IMR-90 (cell line): ENCODE data around the gene SYPL1. TPM values are rescaled to one million over a fixed set of nuclear protein-coding genes. Genes with fewer than 3 reads are reported as not detected.

Experiments
- ATAC-seq: fragments of 200-7000 bp; cut with Tn5 transposase; 2 replicates; pipeline ENCODE4 v1.9.1; 2020; ENCODE audit warnings: low read depth, mild to moderate bottlenecking, moderate library complexity
- BruUV-seq: library from RNA; stranded (reverse); fragments of 400-500 nt; replicated peaks from 2 replicates; lab custom pipeline; 2021; lab: Mats Ljungman, UMichigan
- CTCF ChIA-PET: fragments of 300-600 bp; formaldehyde crosslinking; extraction: SDS; loops from one replicate; lab custom pipeline; 2021; ENCODE audit warnings: antibody characterized with exemption; lab: Yijun Ruan, JAX
- POLR2A ChIA-PET: fragments of 300-600 bp; sonication (Branson Sonifier 250); formaldehyde crosslinking; loops from one replicate; lab custom pipeline; 2022; ENCODE audit warnings: antibody characterized with exemption; ENCODE audit not compliant: unreplicated experiment; lab: Charles Lee
- DNase-seq: peaks from one replicate; pipeline ENCODE4 v3.0.0; 2013
- H2AFZ ChIP-seq: replicated peaks from 2 replicates; pipeline ENCODE3; 2013; ENCODE audit warnings: low read length, mild to moderate bottlenecking; ENCODE audit not compliant: poor library complexity
- H2AK5ac ChIP-seq: 2 replicates; pipeline ENCODE4 v1.6.1; 2013; ENCODE audit warnings: low read depth, low read length, inconsistent platforms
- H2AK9ac ChIP-seq: replicated peaks from 2 replicates; pipeline ENCODE3; 2013; ENCODE audit warnings: mild to moderate bottlenecking, low read depth, low read length, moderate library complexity; ENCODE audit not compliant: poor library complexity
- H2BK120ac ChIP-seq: 2 replicates; pipeline ENCODE4 v1.6.1; 2013; ENCODE audit warnings: low read depth, low read length, inconsistent platforms
- H2BK15ac ChIP-seq: 3 replicates; pipeline ENCODE4 v1.6.1; 2013; ENCODE audit warnings: low read depth, low read length, inconsistent platforms
- H2BK20ac ChIP-seq: 2 replicates; pipeline ENCODE4 v1.6.1; 2013; ENCODE audit warnings: low read depth, mild to moderate bottlenecking, inconsistent platforms, low read length, moderate library complexity
- H2BK5ac ChIP-seq: 2 replicates; pipeline ENCODE4 v1.6.1; 2013; ENCODE audit warnings: mild to moderate bottlenecking, low read depth, low read length, inconsistent platforms; ENCODE audit not compliant: poor library complexity, severe bottlenecking
- H3K14ac ChIP-seq: replicated peaks from 2 replicates; pipeline ENCODE4 v1.6.1; 2013; ENCODE audit warnings: low read depth, low read length, inconsistent platforms
- H3K18ac ChIP-seq: 2 replicates; pipeline ENCODE4 v1.6.1; 2013; ENCODE audit warnings: low read depth, low read length, control low read depth
- H3K23ac ChIP-seq: 2 replicates; pipeline ENCODE4 v1.6.1; 2013; ENCODE audit warnings: low read depth, low read length, inconsistent platforms
- H3K27ac ChIP-seq: 2 replicates; pipeline ENCODE4 v1.5.1; 2013; ENCODE audit warnings: mild to moderate bottlenecking, control low read depth, low read length; ENCODE audit not compliant: insufficient read depth
- H3K27me3 ChIP-seq: 2 replicates; pipeline ENCODE4 v1.6.1; 2013; ENCODE audit warnings: low read length; ENCODE audit not compliant: control insufficient read depth, insufficient read depth
- H3K36me3 ChIP-seq: 2 replicates; pipeline ENCODE4 v1.6.1; 2013; ENCODE audit warnings: low read length, mixed read lengths; ENCODE audit not compliant: control insufficient read depth, insufficient read depth
- H3K4ac ChIP-seq: 2 replicates; pipeline ENCODE4 v1.6.1; 2013; ENCODE audit warnings: low read depth, low read length, inconsistent platforms
- H3K4me1 ChIP-seq: 2 replicates; pipeline ENCODE4 v1.6.1; 2013; ENCODE audit warnings: low read length, mixed read lengths; ENCODE audit not compliant: control insufficient read depth, insufficient read depth
- H3K4me2 ChIP-seq: 2 replicates; pipeline ENCODE4 v1.6.1; 2013; ENCODE audit warnings: low read depth, mild to moderate bottlenecking, control low read depth, low read length, moderate library complexity
- H3K4me3 ChIP-seq: 2 replicates; pipeline ENCODE4 v1.5.1; 2013; ENCODE audit warnings: low read depth, mild to moderate bottlenecking, control low read depth, low read length, moderate library complexity; ENCODE audit not compliant: insufficient read depth
- H3K56ac ChIP-seq: 2 replicates; pipeline ENCODE4 v1.6.1; 2013; ENCODE audit warnings: low read length, inconsistent platforms; ENCODE audit not compliant: insufficient read depth; ENCODE audit errors: extremely low read depth
- H3K79me1 ChIP-seq, 2 experiments: 2 replicates each; pipeline ENCODE4 v1.6.1; 2013; ENCODE audit warnings: low read length in 2 of 2, inconsistent platforms in 1 of 2, low read depth in 1 of 2
- H3K9ac ChIP-seq: 2 replicates; pipeline ENCODE4 v1.6.1; 2013; ENCODE audit warnings: low read depth, low read length, control low read depth
- H3K9me1 ChIP-seq: 2 replicates; pipeline ENCODE4 v1.6.1; 2013; ENCODE audit warnings: low read length, inconsistent platforms; ENCODE audit not compliant: insufficient read depth
- H3K9me3 ChIP-seq: 2 replicates; pipeline ENCODE4 v1.6.1; 2013; ENCODE audit warnings: low read length; ENCODE audit not compliant: control insufficient read depth, insufficient read depth
- H4K20me1 ChIP-seq: 2 replicates; pipeline ENCODE4 v1.6.1; 2013; ENCODE audit warnings: low read length, inconsistent platforms; ENCODE audit not compliant: insufficient read depth
- H4K5ac ChIP-seq: 2 replicates; pipeline ENCODE4 v1.6.1; 2013; ENCODE audit warnings: mild to moderate bottlenecking, low read depth, low read length, control low read depth
- H4K8ac ChIP-seq, 2 experiments: 2 replicates each; pipeline ENCODE4 v1.6.1; 2013; ENCODE audit warnings: low read depth in 2 of 2, low read length in 2 of 2, control low read depth in 1 of 2, inconsistent platforms in 1 of 2
- H4K91ac ChIP-seq: 2 replicates; pipeline ENCODE4 v1.6.1; 2013; ENCODE audit warnings: low read depth, low read length, inconsistent platforms; ENCODE audit not compliant: insufficient read depth
- CEBPB ChIP-seq: IDR thresholded peaks from 2 replicates; pipeline ENCODE4 v1.6.1; 2012; ENCODE audit warnings: low read depth, low read length, improper control_type of control experiment
- CTCF ChIP-seq: conservative IDR thresholded peaks from 2 replicates; pipeline ENCODE4 v1.5.1; 2012; ENCODE audit warnings: mild to moderate bottlenecking, low read depth, low read length, improper control_type of control experiment
- ELK1 ChIP-seq: fragments of 150-350 bp; IDR thresholded peaks from 2 replicates; pipeline ENCODE4 v1.6.1; 2016; ENCODE audit warnings: low read depth, mild to moderate bottlenecking, low read length, moderate library complexity, borderline replicate concordance
- MAFK ChIP-seq: IDR thresholded peaks from 2 replicates; pipeline ENCODE4 v1.6.1; 2012; ENCODE audit warnings: low read depth, low read length, improper control_type of control experiment
- MAZ ChIP-seq: IDR thresholded peaks from 2 replicates; pipeline ENCODE4 v1.6.1; 2012; ENCODE audit warnings: low read depth, mild to moderate bottlenecking, low read length, improper control_type of control experiment, moderate library complexity, borderline replicate concordance
- MXI1 ChIP-seq: IDR thresholded peaks from 2 replicates; pipeline ENCODE4 v1.6.1; 2012; ENCODE audit warnings: low read depth, mild to moderate bottlenecking, low read length, moderate library complexity, borderline replicate concordance
- NFE2L2 ChIP-seq: fragments of 150-350 bp; IDR thresholded peaks from 2 replicates; pipeline ENCODE4 v1.6.1; 2016; ENCODE audit warnings: low read depth, mild to moderate bottlenecking, low read length
- POLR2A ChIP-seq: IDR thresholded peaks from 2 replicates; pipeline ENCODE4 v1.6.1; 2012; ENCODE audit warnings: mild to moderate bottlenecking, low read depth, low read length
- RFX5 ChIP-seq: IDR thresholded peaks from 2 replicates; pipeline ENCODE4 v1.8.0; 2012; ENCODE audit warnings: low read depth, mild to moderate bottlenecking, low read length, moderate library complexity
- SMC3 ChIP-seq: fragments of 150-350 bp; IDR thresholded peaks from 2 replicates; pipeline ENCODE4 v1.6.1; 2016; ENCODE audit warnings: low read depth, mild to moderate bottlenecking, antibody characterized with exemption, low read length, moderate library complexity
- USF2 ChIP-seq: fragments of 150-350 bp; IDR thresholded peaks from 2 replicates; pipeline ENCODE4 v1.6.1; 2017; ENCODE audit warnings: mild to moderate bottlenecking, antibody characterized with exemption, low read length, low read depth
- WGBS, 2 experiments: methylation state at CpG; one replicate each; pipeline versions ENCODE4 v1.1.5 to v1.1.7; 2013; ENCODE audit warnings: missing lambda C conversion rate in 2 of 2; ENCODE audit not compliant: insufficient read length in 1 of 2; ENCODE audit errors: extremely low coverage in 2 of 2; 5-methylcytosine and 5-hydroxymethylcytosine counted together
- dilution Hi-C: fragments of 300-500 bp; cut with HindIII; formaldehyde crosslinking; loops from one replicate; pipeline ENCODE4 v1.14.3; 2018; ENCODE audit warnings: low sequenced_read_pairs; ENCODE audit not compliant: unreplicated experiment
- in situ Hi-C: fragments of 300-500 bp; cut with MboI; formaldehyde crosslinking; loops from 3 replicates; pipeline ENCODE4 v1.14.3; 2019; ENCODE audit warnings: low sequenced_read_pairs, inconsistent platforms, mixed read lengths
- intact Hi-C: fragments of 100-400 bp; cut with micrococcal nuclease; formaldehyde crosslinking; loops from 2 replicates; pipeline ENCODE4 v1.10.0; 2022
- polyA plus RNA-seq, 3 experiments: library from polyadenylated mRNA; depleted of rRNA; stranded (reverse); fragments of >200 nt; gene quantifications; 2 replicates each; pipeline ENCODE4 v1.2.3, GENCODE V29; 2012; ENCODE audit warnings: low replicate concordance in 1 of 3
- total RNA-seq: library from RNA; depleted of rRNA; stranded (reverse); fragments of >200 nt; gene quantifications from 2 replicates; pipeline ENCODE4 v1.2.3, GENCODE V29; 2012

SYPL1 gene
- total and polyA plus RNA-seq, 2 of the 4 experiments (the other 2 are of a cell fraction): 19.0 to 45.0 TPM

GRCh38 chr7:106068538-106068961 is 43.6 kb downstream of the SYPL1 start:
- ATAC-seq (no peak), DNase-seq (no peak)
- no peak overlapping the region for H3K18ac ChIP-seq
- peaks cover 4% of the 10 kb centered on the region; the same call in 1 of the 2 replicates for H3K27me3 ChIP-seq
- no peaks in the 10 kb centered on the region for H4K20me1 ChIP-seq
- ChIA-PET CTCF (interaction anchor here (1.1 kb wide), 1 partner anchor 11 kb away, joined by 3 read pairs; no protein-coding TSS in a partner anchor), POLR2A (no interaction called here)
- no peak overlapping the region for H3K56ac ChIP-seq
- no peak overlapping the region for H2BK20ac ChIP-seq
- BruUV-seq: no TSS peak
- no peak overlapping the region for H2AFZ ChIP-seq
- no peak overlapping the region for H3K23ac ChIP-seq
- intact Hi-C loops: loop anchor here (5.0 kb wide), 1 partner anchor 44 kb away; the partner anchor contains the start of gene SYPL1
- no peak overlapping the region for H2AK5ac ChIP-seq
- no peak overlapping the region for H3K9ac ChIP-seq
- TF ChIP-seq MAFK (no peak), RFX5 (no peak), MXI1 (no peak), CEBPB (no peak), USF2 (no peak), POLR2A (no peak), ELK1 (no peak), MAZ (no peak), NFE2L2 (no peak), CTCF (no peak), SMC3 (no peak)
- H3K14ac ChIP-seq: no peak overlapping the region
- no peak overlapping the region for H4K5ac ChIP-seq
- H3K9me3 ChIP-seq: no peaks in the 10 kb centered on the region
- WGBS, 2 experiments: no CpG with 5 or more reads among the region's 4 CpGs
- no peak overlapping the region for H2BK120ac ChIP-seq
- no peak overlapping the region for H3K4me3 ChIP-seq
- H2BK5ac ChIP-seq: no peak overlapping the region
- dilution Hi-C loops: no loop called here
- H3K4me1 ChIP-seq: peaks cover 7% of the 10 kb centered on the region; the same call in 1 of the 2 replicates
- H3K79me1 ChIP-seq: no peaks in the 10 kb centered on the region
- in situ Hi-C loops: no loop called here
- H3K36me3 ChIP-seq: no peaks in the 10 kb centered on the region
- H3K4ac ChIP-seq: no peak overlapping the region
- no peak overlapping the region for H2BK15ac ChIP-seq
- H4K8ac ChIP-seq: no peak overlapping the region
- H2AK9ac ChIP-seq: no peak overlapping the region
- H3K4me2 ChIP-seq: no peak overlapping the region
- peaks cover 8% of the 10 kb centered on the region for H3K9me1 ChIP-seq
- H4K91ac ChIP-seq: no peak overlapping the region
- no peak overlapping the region for H3K27ac ChIP-seq
